GM19328 (cell line): ENCODE results near the gene STEAP4.

Experiments
- ATAC-seq: cut with Tn5 transposase; IDR thresholded peaks from one replicate; pipeline ENCODE4 v1.9.1; 2021; ENCODE audit warnings: mild to moderate bottlenecking, moderate library complexity; ENCODE audit not compliant: unreplicated experiment

STEAP4 gene

DNA sequence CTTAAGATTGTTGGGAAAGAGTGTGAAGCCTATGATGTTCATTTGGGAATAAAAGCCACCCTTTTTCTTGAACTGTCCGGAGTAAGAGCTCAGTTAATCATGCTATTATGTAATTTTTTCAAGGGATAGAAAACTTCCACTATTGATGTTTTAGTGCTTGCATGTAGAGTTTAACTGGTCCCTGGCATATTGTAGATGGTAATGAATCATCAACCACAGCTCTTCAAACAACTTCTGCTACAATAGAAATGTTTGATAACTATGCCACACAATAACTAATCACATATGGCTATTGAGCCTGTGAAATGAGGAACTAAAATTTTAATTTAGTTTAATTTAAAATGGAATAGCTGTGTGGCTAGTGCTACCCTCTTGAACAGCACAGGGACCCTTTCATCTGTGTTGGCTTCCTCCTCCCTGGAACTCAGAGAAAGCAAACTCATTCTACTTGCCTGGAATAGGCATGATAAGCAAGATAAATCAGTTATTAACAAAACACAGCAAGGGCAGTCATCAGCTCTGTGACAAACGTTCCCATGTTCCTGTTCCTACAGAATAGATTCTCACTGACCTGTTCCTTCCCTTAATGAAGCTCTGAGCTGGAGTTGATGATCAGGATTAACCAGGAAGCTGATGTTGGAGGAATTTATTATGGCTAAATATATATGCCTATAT is 82.0 kb downstream of the STEAP4 start:
- ATAC-seq = no peak

DNA sequence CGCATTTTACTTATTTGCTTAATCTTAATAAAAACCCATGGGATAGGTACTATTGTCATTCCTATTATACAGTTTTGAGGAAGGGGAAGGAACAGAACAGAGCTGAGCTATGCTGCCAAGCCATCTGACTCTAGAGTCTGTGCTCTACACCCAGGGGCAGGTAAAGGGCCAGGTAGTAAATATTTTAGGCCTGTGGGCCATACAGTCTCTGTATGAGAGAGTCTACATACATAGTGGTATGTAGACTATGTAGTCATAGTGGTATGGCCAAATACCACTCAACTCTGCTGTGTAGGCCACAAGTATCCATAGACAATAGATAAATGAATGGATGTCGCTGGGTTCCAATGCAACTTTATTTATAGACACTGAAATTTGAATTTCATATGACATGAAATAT is 83.4 kb downstream of the STEAP4 start:
- no peak for ATAC-seq
